HG03460 (cell line): ENCODE measurements around the gene CKLF.
A peak's percentile ranks its signal among the peaks of the same experiment; 100 is the strongest.
"Not testable (repeated sequence)": the region's sequence is repeated elsewhere in the genome, so short reads cannot be mapped to it uniquely, and the experiment has no call there.

Source experiments
- ATAC-seq: cut with Tn5 transposase; IDR thresholded peaks from one replicate; pipeline ENCODE4 v1.9.1; 2021; ENCODE audit not compliant: unreplicated experiment

The CKLF gene

DNA sequence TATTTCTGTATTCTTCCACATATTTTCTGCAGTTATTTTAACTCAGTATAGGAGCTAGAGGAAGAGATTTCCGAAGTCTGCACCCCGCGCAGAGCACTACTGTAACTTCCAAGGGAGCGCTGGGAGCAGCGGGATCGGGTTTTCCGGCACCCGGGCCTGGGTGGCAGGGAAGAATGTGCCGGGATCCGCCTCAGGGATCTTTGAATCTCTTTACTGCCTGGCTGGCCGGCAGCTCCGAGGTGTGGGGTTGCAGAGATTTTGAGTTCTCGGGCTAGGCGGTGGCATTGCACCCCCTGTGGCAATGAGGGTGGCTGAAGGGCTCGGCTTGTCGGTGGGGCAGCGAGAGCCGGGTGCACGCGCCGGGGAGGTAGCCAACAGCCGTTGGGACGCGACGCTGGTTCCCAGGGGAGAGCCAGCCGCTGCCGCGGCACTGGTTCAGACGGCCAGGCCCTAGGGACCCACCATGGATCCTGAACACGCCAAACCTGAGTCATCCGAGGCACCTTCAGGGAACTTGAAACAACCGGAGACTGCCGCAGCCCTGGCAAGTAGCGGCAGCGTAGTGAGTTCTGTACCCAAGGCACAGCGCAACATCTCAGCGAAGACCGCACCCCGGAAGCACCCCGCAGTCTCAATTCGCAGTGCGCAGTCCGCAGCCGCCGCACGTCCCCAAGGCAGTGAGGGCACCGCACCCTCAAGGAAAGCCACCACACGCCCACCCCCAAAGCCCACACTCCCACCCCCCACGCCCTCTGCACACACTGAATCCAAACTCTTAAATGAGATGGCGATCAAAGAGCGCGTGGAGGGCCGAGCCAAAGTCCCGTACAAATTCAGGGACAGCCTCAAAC, 13.9 kb downstream of the CKLF start, which contains the start of gene CMTM1:
TSS of gene CMTM1 (plus strand) at position 389 of the 851 bp plus-strand sequence. CDS start at position 464, 75 bp downstream.
- ATAC-seq: no peak

GRCh38 chr16:66567270-66567669, 14.9 kb downstream of the CKLF start:
- not testable (repeated sequence) for ATAC-seq

GRCh38 chr16:66568355-66568754, 16.0 kb downstream of the CKLF start:
- ATAC-seq: no peak

- ATAC-seq: no peak
Measured at GRCh38 chr16:66569131-66569530, 16.8 kb downstream of the CKLF start.

GRCh38 chr16:66569827-66570405, 17.5 kb downstream of the CKLF start:
- ATAC-seq: no peak

GRCh38 chr16:66572356-66572755, 20.0 kb downstream of the CKLF start:
- no peak for ATAC-seq

DNA sequence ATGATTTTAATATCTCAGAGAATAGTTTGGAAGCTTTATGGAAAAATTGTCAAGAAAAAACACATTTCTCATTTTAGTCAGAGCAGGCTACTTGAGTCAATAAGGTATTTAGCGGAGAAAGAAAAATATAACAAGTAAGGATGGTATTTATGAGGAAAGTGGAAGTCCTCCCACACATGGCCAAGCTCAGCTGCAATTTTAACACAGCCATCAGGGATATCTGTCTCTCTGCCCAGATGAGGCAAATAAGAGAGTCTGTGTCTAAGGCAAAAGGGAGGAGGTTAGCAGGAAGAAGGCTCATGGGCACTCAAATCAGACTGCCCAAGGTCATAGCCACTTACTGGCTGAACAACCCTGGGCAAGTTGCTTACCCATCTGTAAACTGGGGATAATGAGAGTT, 21.7 kb downstream of the CKLF start:
- ATAC-seq: no peak

DNA sequence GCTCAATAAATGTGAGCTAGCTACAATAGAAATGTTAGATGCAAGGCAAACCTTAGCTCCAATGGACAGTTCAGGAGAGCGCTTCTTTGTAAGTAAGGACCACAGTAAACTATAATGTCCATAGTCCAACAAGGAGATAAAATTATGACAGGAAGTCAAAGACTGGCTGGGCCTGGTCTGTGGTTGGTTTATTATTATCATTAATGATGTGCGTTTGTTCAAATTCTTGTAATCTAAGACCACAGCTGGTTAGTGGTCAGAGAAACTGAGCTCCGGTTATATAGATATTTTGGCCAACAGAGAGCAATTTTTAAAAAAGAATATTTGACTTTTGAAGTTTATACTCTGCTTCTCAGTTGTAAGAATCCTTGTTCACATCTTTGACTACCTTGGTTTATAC, 22.2 kb downstream of the CKLF start:
- ATAC-seq: no peak

GRCh38 chr16:66575060-66575459, 22.7 kb downstream of the CKLF start:
- ATAC-seq: no peak

GRCh38 chr16:66576296-66576695, 23.9 kb downstream of the CKLF start:
- ATAC-seq: no peak

GRCh38 chr16:66578651-66579531, 26.5 kb downstream of the CKLF start, which contains the start of gene CMTM2:
Gene CMTM2 (plus strand): TSS chr16:66579463. CDS start chr16:66579608, 145 bp downstream.
- ATAC-seq: no peak

DNA sequence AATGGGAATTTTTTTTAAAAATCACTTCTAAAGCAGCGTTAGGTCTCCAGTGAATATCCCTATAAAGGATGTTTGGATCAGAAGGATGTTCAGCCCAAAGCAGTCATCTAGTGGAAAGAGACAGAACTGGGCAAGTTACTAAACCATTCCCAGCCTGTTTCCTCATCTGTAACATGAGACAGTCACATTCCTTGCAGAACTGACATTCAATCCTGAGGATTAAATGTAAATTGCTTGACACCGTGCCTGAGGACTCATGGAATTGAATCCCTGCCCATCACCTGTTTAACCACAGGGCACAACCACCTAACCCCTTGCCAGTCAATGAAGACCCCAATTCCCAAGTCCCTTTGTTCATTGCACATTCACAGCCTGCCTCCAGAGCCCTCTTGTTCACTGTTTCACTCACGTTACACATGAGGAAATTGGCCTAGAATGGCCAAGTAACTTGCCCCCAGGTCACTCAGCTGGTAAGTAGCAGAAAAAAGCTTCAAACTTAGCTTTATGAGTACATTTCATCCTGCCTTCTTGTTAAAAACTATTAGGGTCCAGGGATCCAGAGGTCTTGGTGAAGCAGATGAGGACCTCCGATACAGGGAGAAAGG, 28.3 kb downstream of the CKLF start:
- no peak for ATAC-seq

GRCh38 chr16:66581246-66581952, 29.0 kb downstream of the CKLF start:
- no peak for ATAC-seq

DNA sequence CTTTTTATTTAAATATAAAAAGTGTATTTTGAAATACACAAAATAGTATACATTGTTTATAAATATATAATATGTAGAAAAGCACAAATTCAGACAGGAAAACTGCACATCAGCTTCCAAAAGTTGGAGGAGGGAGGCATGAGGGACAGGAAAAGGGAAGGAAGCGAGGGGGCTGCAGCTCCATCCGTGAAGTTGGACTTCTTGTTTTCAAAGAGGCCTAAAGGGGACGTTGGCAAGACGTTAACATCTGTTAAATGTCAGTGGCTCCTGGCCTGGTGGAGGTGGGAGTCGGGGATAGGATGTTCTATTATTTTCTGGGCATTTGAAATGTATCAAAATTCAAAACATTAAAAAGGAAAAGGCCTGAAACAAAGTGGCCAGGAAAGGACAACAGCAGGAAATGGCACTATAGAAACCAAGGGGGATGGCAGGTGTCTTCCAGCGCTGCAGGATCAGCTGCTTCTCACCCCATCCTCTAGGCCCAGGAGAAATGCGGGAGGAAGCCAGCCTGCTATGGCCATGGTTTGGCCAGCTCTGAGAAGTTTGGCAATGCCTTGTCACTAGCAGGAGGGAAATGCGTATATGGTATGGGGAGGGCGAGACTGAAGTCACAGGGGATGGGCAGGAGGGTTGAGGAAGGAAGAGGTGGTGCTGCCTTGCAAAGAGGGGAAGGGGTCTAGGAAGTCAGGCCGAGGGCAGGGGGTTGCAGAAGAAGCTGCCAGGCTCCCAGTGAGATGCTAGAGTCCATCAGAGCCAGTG, 33.3 kb downstream of the CKLF start:
- ATAC-seq: no peak

GRCh38 chr16:66587881-66588600, 35.7 kb downstream of the CKLF start:
- no peak for ATAC-seq

GRCh38 chr16:66588981-66589713, 36.8 kb downstream of the CKLF start:
- ATAC-seq: peak; percentile 70

GRCh38 chr16:66590322-66590721, 37.9 kb downstream of the CKLF start:
- ATAC-seq: no peak

DNA sequence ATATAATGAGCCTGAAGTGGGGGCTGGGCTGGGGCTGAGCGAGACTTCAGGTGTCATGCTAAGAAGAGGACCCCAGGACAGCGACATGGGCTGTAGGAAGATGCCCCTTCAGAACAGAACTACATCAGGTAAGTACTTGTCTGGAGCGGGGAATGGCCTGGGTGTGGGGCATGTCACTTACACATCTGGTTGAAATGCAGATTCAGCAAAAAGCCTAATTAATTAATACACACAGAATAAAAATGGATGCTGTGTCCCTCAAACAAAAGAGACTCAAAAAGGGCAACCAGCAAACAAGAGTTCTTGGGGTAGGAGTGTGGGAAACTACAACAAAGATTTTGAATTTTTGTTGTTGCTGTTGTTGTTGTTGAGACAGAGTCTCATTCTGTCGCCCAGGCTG, 38.6 kb downstream of the CKLF start:
- ATAC-seq: no peak
